ENCODE measurements around the gene ITSN2.

The ITSN2 gene

GRCh38 chr2:24247164-24247563 is 113.2 kb downstream of the ITSN2 start:
- TF ChIP-seq ZFX (IDR thresholded peaks at IDR 0.05) = no peak
- no peak for TF ChIP-seq CTCF (conservative IDR thresholded peaks at IDR 0.05)
- no peak overlapping the region for H3K27ac ChIP-seq

GRCh38 chr2:24245986-24246776 is 114.2 kb downstream of the ITSN2 start:
- TF ChIP-seq CTCF (conservative IDR thresholded peaks at IDR 0.05) = no peak
- no peak for TF ChIP-seq ZFX (IDR thresholded peaks at IDR 0.05)
- no peak overlapping the region for H3K27ac ChIP-seq

GRCh38 chr2:24241528-24241927 is 118.8 kb downstream of the ITSN2 start:
- TF ChIP-seq CTCF (conservative IDR thresholded peaks at IDR 0.05) = no peak
- TF ChIP-seq ZFX (IDR thresholded peaks at IDR 0.05) = no peak
- H3K27ac ChIP-seq = no peak overlapping the region

- no peak overlapping the region for H3K27ac ChIP-seq
- TF ChIP-seq ZFX (IDR thresholded peaks at IDR 0.05) = no peak
- TF ChIP-seq CTCF (conservative IDR thresholded peaks at IDR 0.05) = no peak
Measured at GRCh38 chr2:24239553-24239952, 120.8 kb downstream of the ITSN2 start.

- no peak for TF ChIP-seq CTCF (conservative IDR thresholded peaks at IDR 0.05)
- TF ChIP-seq ZFX (IDR thresholded peaks at IDR 0.05) = no peak
- H3K27ac ChIP-seq = no peak overlapping the region
Measured at GRCh38 chr2:24238158-24238557, 122.2 kb downstream of the ITSN2 start.

GRCh38 chr2:24237313-24237712 is 123.0 kb downstream of the ITSN2 start:
- TF ChIP-seq CTCF (conservative IDR thresholded peaks at IDR 0.05) = no peak
- no peak for TF ChIP-seq ZFX (IDR thresholded peaks at IDR 0.05)
- no peak overlapping the region for H3K27ac ChIP-seq

GRCh38 chr2:24233321-24233720 is 127.0 kb downstream of the ITSN2 start:
- no peak overlapping the region for H3K27ac ChIP-seq
- TF ChIP-seq ZFX (IDR thresholded peaks at IDR 0.05) = no peak
- no peak for TF ChIP-seq CTCF (conservative IDR thresholded peaks at IDR 0.05)

Data from C4-2B (cell line).